AG10803 (cell line): ENCODE measurements around the gene AP2M1.

ENCODE experiments used
- DNase-seq: peaks from one replicate; pipeline ENCODE4 v3.0.0; 2010; ENCODE audit warnings: low read depth
- H3K4me3 ChIP-seq: 2 replicates; pipeline ENCODE4 v1.5.1; 2011; ENCODE audit warnings: mild to moderate bottlenecking, low read length, control low read depth
- TF ChIP-seq, protein P1 (sequence below): conservative IDR thresholded peaks from 2 replicates; pipeline ENCODE4 v1.5.1; 2011; ENCODE audit warnings: mild to moderate bottlenecking, low read length, control low read depth, inconsistent platforms

AP2M1 gene

DNA sequence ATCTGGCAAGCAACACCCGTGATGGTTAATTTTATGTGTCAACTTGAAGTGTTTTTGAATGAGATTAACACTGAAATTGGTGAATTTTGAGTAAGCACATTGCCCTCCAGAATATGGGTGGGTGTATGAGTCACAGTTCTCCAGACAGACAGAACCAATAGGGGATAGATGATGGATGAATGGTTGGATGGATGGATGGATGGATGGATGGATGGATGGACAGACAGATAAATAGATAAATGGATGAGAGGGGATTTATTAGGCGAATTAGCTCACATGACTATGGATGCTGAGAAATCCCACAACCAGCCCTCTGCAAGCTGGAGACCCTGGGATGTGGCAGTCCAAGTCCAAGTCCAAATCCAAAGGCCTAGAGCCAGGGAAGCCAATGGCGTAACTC, 49.3 kb downstream of the AP2M1 start:
- TF ChIP-seq, protein P1, sequence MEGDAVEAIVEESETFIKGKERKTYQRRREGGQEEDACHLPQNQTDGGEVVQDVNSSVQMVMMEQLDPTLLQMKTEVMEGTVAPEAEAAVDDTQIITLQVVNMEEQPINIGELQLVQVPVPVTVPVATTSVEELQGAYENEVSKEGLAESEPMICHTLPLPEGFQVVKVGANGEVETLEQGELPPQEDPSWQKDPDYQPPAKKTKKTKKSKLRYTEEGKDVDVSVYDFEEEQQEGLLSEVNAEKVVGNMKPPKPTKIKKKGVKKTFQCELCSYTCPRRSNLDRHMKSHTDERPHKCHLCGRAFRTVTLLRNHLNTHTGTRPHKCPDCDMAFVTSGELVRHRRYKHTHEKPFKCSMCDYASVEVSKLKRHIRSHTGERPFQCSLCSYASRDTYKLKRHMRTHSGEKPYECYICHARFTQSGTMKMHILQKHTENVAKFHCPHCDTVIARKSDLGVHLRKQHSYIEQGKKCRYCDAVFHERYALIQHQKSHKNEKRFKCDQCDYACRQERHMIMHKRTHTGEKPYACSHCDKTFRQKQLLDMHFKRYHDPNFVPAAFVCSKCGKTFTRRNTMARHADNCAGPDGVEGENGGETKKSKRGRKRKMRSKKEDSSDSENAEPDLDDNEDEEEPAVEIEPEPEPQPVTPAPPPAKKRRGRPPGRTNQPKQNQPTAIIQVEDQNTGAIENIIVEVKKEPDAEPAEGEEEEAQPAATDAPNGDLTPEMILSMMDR, result no peak
- no peak overlapping the region for H3K4me3 ChIP-seq
- no peak for DNase-seq

DNA sequence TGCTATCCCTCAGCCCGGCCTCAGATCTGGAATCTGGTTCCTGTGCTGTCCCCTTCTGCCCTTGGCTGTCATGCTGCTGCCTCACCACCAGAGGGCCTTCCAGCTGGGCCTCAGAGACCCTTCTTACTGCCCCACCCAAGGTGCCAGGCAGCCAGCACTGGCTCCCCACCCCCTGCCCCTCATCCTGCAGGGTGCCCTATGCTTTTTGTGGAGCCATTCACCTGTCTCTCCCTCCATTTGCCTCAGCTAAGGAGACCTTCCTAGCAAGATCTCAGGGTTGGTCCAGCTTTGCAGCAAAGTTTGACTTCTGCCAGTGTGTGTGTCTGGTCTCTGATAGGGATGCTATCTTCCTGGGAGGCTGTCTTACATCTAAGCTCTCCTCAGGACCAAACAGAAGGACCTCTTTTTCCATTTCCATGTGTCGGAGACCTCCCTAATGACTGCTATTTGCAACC, 52.9 kb downstream of the AP2M1 start:
- no peak for DNase-seq
- no peak overlapping the region for H3K4me3 ChIP-seq
- TF ChIP-seq, protein P1, result peak; percentile 75

DNA sequence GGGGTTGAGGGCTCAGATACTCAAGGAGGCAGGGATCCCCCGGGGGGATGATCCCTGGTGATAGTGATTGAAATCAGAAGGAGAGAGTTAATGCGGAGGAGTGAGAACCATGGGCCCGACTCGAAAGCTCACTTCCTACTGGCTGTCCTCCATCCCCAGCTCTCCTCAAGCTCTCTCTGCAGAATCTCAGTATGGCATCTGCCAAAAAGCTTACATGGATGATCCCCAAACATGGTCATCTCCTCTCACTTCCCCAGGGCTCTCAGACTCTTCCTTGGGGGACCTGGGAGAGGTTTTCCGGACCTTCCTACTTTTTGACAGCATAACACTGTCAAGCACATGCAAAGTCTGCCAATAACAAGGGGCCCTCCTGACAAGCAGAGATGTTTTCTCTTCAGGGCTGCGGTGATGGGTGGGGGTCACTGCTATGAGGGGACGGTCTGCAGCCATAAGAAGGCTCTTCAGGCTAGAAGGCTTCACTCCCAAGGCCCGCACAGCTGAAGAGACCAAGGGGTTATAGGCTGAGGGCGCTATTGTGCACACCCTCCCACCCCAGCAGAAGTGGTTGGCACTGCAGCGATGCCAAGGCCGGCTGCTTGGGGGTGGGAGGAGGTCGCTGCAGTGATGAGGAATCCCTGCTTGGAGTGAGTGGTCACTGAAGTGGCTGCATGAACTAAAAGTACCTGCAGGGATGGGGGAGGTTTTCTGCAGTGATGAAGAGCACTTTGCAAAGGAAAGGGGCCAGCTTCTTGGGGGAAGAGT, 53.9 kb downstream of the AP2M1 start:
- TF ChIP-seq, protein P1, result no peak
- no peak for DNase-seq
- H3K4me3 ChIP-seq, result no peak overlapping the region

DNA sequence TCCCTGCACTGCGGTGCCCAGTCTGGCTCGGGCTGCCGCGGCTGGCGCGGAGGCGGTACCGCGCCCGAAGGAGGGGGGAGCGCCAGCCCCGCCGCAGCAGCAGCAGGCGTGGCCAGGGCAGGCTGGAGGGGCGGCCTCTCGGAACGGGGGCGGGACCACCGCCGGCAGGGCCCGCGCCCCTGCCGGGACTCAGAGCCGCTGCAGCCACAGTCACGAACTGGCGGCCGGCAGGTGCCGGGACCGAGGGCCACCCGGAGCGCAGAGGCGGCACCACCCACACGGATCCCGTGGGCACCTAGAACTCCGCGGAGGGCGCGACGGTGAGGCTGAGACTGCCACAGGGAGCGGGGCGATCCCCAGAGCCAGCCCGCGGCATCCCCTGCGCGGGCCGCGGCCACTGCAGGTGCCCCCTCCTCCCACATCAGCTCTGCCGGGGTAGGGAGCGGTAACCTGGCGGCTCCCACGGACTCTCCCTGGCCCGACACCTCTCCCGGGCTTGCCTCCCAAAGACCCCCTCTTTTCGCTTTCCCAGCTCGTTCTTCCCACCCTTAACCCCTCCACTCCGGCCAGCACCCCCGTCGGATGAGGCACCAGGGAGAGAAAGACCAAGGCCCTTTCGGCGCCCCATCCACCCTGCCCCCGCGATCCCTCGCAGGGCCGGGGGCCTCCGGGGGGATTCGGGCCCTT, 54.9 kb downstream of the AP2M1 start, which contains the start of gene VWA5B2:
Gene VWA5B2, plus strand, starts transcription at position 192 of the 687 bp plus-strand sequence. CDS start 944 bp downstream, outside the sequence.
- H3K4me3 ChIP-seq, result peak within 1 kb of the TSS; percentile 34; the same call in 1 of the 2 replicates
- peak; percentile 8 for DNase-seq
- TF ChIP-seq, protein P1, result no peak; the same call in 1 of the 2 replicates

DNA sequence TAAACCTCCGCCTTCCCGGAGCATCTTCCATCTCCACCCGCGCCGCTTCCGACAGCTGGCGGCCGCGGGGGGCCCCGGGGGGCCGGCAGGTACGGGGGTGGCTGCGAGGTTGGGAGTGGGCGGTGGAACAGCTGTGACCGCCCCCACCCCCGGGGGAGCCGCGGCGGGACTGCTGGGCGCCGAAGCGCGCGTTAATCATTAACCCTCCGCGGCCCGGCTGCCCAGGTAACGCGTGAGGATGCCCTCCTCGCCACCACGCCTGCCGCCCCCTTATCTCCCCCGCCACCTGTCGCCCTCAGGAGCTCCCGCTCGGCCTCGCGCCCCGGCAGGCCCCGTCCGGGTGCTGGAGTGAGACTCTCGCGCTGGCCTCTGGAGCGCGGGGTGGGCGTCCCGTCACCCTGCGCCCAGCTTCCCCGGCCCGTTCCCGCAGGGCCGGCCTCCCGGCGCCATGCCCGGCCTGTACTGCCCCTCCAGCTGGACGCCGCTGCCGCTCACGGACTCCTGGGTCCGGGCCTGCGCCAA, 55.5 kb downstream of the AP2M1 start:
- TF ChIP-seq, protein P1, result no peak
- no peak for DNase-seq
- H3K4me3 ChIP-seq, result no peak overlapping the region

DNA sequence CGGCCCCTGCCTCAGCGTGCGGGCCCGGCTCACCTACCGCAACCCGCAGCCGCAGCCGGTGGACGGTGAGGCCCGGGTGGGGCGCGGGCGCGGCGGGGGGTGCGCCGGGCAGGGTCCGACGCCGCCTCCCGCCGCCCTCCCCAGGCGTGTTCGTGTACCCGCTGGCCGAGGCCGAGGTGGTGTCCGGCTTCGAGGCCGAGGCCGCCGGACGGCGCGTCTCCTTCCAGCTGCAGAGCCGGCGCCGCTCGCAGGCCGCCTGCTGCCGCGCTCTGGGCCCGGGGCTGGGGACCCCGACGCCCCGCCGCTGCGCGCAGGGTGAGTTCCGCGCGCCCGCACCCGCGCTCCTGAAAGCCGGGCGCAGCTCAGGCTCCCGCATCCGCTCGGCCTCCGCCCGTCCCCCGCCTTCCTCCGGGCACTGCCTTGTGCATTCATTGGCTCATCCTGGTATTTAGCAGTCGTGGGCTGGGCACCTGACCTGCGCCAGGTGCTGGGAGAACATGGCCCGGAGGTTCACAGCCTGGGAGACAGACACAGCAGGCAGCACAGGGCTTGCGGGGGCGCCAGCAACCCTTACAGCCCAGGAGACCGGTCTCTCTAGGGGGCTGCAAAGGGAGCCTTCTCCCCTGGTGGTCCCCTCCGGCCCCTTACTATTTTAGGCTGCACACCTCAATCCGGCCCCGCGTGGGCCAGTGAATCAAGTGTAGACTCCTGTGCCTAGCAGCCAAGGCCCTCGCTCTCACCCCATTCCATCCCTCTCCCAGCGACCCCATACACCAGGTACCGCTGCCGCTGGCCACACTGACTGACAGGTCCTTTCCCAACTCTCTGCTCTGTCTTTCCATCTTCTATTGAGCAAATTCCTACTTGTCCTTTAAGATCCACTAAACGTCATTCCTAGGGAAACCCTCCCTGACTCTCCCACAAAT, 56.2 kb downstream of the AP2M1 start:
- TF ChIP-seq, protein P1, result no peak
- no peak overlapping the region for H3K4me3 ChIP-seq
- DNase-seq, result no peak
